A549 (cell line): ENCODE data around the gene CELSR1.

Experiments
- CBX8 ChIP-seq: fragments of 200-600 bp; sonication (generic); IDR thresholded peaks from 2 replicates; pipeline ENCODE4 v1.6.1; 2016
- ESRRA ChIP-seq: fragments of 150-350 bp; IDR thresholded peaks from 2 replicates; pipeline ENCODE4 v1.6.1; 2014; ENCODE audit warnings: mild to moderate bottlenecking, low read length, borderline replicate concordance
- KDM1A ChIP-seq: fragments of 200-600 bp; sonication (generic); IDR thresholded peaks from 2 replicates; pipeline ENCODE4 v1.6.1; 2016; ENCODE audit warnings: low read depth, mild to moderate bottlenecking
- MAX ChIP-seq: IDR thresholded peaks from 2 replicates; pipeline ENCODE4 v1.6.1; 2012
- RAD21 ChIP-seq, 2 experiments: fragments of >200 bp in 1 of 2; sonication (Bioruptor Twin) in 1 of 2; formaldehyde crosslinking in 1 of 2; IDR thresholded peaks in 1 of 2; conservative IDR thresholded peaks in 1 of 2; 2 replicates in 1 of 2; 3 replicates in 1 of 2; pipeline ENCODE4 v1.6.1; 2012 to 2018; ENCODE audit warnings: inconsistent platforms in 1 of 2
- RCOR1 ChIP-seq: fragments of 150-350 bp; IDR thresholded peaks from 2 replicates; pipeline ENCODE4 v1.6.1; 2014; ENCODE audit warnings: antibody characterized with exemption, low read length, low read depth
- RFX5 ChIP-seq: fragments of 450-650 bp; IDR thresholded peaks from 2 replicates; pipeline ENCODE4 v1.7.1; 2014; ENCODE audit warnings: antibody characterized with exemption, mild to moderate bottlenecking, moderate library complexity
- TF ChIP-seq, protein P1 (sequence below): fragments of >200 bp; sonication (Bioruptor Twin); formaldehyde crosslinking; IDR thresholded peaks from 3 replicates; pipeline ENCODE4 v1.5.1; 2016
- TF ChIP-seq, protein P2 (sequence below): fragments of 250-450 bp; sonication (Bioruptor Pico); IDR thresholded peaks from 2 replicates; pipeline ENCODE4 v1.5.0; 2020; ENCODE audit warnings: low read depth, mild to moderate bottlenecking, moderate library complexity
- TF ChIP-seq, protein P3 (sequence below): fragments of 450-650 bp; IDR thresholded peaks from 2 replicates; pipeline ENCODE4 v1.6.1; 2014; ENCODE audit warnings: antibody characterized with exemption
- TF ChIP-seq, protein P4 (sequence below): fragments of 150-350 bp; IDR thresholded peaks from 2 replicates; pipeline ENCODE4 v1.6.1; 2014; ENCODE audit warnings: low read depth, mild to moderate bottlenecking, low read length

GRCh38 chr22:46556775-46557174 lies 19.4 kb upstream of the CELSR1 start:
- no peak for TF ChIP-seq KDM1A
- TF ChIP-seq MAX: no peak
- TF ChIP-seq, protein P1, sequence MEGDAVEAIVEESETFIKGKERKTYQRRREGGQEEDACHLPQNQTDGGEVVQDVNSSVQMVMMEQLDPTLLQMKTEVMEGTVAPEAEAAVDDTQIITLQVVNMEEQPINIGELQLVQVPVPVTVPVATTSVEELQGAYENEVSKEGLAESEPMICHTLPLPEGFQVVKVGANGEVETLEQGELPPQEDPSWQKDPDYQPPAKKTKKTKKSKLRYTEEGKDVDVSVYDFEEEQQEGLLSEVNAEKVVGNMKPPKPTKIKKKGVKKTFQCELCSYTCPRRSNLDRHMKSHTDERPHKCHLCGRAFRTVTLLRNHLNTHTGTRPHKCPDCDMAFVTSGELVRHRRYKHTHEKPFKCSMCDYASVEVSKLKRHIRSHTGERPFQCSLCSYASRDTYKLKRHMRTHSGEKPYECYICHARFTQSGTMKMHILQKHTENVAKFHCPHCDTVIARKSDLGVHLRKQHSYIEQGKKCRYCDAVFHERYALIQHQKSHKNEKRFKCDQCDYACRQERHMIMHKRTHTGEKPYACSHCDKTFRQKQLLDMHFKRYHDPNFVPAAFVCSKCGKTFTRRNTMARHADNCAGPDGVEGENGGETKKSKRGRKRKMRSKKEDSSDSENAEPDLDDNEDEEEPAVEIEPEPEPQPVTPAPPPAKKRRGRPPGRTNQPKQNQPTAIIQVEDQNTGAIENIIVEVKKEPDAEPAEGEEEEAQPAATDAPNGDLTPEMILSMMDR: no peak
- no peak for TF ChIP-seq RFX5
- no peak for TF ChIP-seq CBX8
- TF ChIP-seq, protein P2, sequence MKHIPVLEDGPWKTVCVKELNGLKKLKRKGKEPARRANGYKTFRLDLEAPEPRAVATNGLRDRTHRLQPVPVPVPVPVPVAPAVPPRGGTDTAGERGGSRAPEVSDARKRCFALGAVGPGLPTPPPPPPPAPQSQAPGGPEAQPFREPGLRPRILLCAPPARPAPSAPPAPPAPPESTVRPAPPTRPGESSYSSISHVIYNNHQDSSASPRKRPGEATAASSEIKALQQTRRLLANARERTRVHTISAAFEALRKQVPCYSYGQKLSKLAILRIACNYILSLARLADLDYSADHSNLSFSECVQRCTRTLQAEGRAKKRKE (CRISPR knock-in tag): no peak
- no peak for TF ChIP-seq RAD21 (conservative IDR thresholded peaks at IDR 0.05 in 1 of 2, IDR thresholded peaks at IDR 0.05 in 1 of 2)
- TF ChIP-seq ESRRA: no peak
- TF ChIP-seq RCOR1: no peak
- TF ChIP-seq, protein P3, sequence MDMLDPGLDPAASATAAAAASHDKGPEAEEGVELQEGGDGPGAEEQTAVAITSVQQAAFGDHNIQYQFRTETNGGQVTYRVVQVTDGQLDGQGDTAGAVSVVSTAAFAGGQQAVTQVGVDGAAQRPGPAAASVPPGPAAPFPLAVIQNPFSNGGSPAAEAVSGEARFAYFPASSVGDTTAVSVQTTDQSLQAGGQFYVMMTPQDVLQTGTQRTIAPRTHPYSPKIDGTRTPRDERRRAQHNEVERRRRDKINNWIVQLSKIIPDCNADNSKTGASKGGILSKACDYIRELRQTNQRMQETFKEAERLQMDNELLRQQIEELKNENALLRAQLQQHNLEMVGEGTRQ: no peak
- TF ChIP-seq, protein P4, sequence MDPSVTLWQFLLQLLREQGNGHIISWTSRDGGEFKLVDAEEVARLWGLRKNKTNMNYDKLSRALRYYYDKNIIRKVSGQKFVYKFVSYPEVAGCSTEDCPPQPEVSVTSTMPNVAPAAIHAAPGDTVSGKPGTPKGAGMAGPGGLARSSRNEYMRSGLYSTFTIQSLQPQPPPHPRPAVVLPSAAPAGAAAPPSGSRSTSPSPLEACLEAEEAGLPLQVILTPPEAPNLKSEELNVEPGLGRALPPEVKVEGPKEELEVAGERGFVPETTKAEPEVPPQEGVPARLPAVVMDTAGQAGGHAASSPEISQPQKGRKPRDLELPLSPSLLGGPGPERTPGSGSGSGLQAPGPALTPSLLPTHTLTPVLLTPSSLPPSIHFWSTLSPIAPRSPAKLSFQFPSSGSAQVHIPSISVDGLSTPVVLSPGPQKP: no peak
